K562 (cell line): ENCODE data around the gene LYPD6B.

ENCODE experiments used
- POLR2A ChIP-seq: fragments of 450-650 bp; conservative IDR thresholded peaks from 2 replicates; pipeline ENCODE4 v1.6.1; 2016
- SMAD3 ChIP-seq: fragments of 450-650 bp; formaldehyde crosslinking; conservative IDR thresholded peaks from 2 replicates; pipeline ENCODE4 v1.4.0; 2020; ENCODE audit warnings: mild to moderate bottlenecking
- ZBTB17 ChIP-seq: fragments of 450-650 bp; formaldehyde crosslinking; IDR thresholded peaks from 2 replicates; pipeline ENCODE4 v1.4.0; 2020; ENCODE audit warnings: mild to moderate bottlenecking
- ZBTB7A ChIP-seq: IDR thresholded peaks from 2 replicates; pipeline ENCODE4 v1.6.1; 2011; ENCODE audit warnings: low read depth, mild to moderate bottlenecking, low read length, moderate library complexity, borderline replicate concordance; ENCODE audit not compliant: control insufficient read depth
- ZC3H11A ChIP-seq: IDR thresholded peaks from 2 replicates; pipeline ENCODE4 v1.6.1; 2012; ENCODE audit warnings: low read depth, low read length, improper control_type of control experiment
- ZNF282 ChIP-seq: sonication (generic); formaldehyde crosslinking; IDR thresholded peaks from 2 replicates; pipeline ENCODE4 v1.8.1; 2023; ENCODE audit warnings: missing genetic modification reagents
- TF ChIP-seq, protein P1 (sequence below), 3 experiments: IDR thresholded peaks in 2 of 3; conservative IDR thresholded peaks in 1 of 3; 2 replicates each; pipeline ENCODE4 v1.5.1; 2011 to 2012; ENCODE audit warnings: low read length in 3 of 3, mild to moderate bottlenecking in 3 of 3, control low read depth in 2 of 3, improper control_type of control experiment in 1 of 3, inconsistent platforms in 1 of 3, low read depth in 1 of 3, mixed read lengths in 1 of 3, moderate library complexity in 1 of 3; ENCODE audit not compliant: insufficient read depth in 2 of 3
- TF ChIP-seq, protein P2 (sequence below): sonication (generic); formaldehyde crosslinking; IDR thresholded peaks from 2 replicates; pipeline ENCODE4 v1.8.1; 2022; ENCODE audit warnings: missing genetic modification reagents
- TF ChIP-seq, protein P3 (sequence below): IDR thresholded peaks from 3 replicates; pipeline ENCODE4 v1.6.1; 2011; ENCODE audit warnings: borderline replicate concordance, mild to moderate bottlenecking; ENCODE audit not compliant: insufficient read length, insufficient read depth

DNA sequence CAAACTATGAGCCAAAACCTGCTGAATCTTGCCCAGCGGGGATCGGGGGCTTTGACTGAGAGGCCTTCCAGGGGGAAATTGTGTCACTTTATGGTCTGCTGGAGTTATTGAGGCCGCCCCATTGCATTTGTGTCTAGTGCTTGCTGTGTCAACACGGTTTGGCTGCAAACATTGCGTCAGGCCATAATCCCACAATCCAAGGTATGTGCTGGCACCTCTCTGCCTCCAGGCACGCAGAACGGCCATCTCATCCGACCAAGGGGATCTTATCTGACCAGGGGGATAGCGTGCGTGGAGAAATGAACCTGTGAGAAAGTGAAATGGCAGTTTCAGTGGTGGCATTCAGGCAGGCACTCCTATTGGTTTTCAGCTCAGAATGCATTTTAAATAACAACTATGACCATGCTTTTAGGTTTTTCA, 18.1 kb upstream of the LYPD6B start:
- TF ChIP-seq, protein P1, sequence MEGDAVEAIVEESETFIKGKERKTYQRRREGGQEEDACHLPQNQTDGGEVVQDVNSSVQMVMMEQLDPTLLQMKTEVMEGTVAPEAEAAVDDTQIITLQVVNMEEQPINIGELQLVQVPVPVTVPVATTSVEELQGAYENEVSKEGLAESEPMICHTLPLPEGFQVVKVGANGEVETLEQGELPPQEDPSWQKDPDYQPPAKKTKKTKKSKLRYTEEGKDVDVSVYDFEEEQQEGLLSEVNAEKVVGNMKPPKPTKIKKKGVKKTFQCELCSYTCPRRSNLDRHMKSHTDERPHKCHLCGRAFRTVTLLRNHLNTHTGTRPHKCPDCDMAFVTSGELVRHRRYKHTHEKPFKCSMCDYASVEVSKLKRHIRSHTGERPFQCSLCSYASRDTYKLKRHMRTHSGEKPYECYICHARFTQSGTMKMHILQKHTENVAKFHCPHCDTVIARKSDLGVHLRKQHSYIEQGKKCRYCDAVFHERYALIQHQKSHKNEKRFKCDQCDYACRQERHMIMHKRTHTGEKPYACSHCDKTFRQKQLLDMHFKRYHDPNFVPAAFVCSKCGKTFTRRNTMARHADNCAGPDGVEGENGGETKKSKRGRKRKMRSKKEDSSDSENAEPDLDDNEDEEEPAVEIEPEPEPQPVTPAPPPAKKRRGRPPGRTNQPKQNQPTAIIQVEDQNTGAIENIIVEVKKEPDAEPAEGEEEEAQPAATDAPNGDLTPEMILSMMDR (IDR thresholded peaks at IDR 0.05 in 2 of 3, conservative IDR thresholded peaks at IDR 0.05 in 1 of 3; ENCODE audit: insufficient read depth in 2 of 3, low read depth in 1 of 3, low read length in 3 of 3): no peak
- no peak for TF ChIP-seq POLR2A
- TF ChIP-seq, protein P2, sequence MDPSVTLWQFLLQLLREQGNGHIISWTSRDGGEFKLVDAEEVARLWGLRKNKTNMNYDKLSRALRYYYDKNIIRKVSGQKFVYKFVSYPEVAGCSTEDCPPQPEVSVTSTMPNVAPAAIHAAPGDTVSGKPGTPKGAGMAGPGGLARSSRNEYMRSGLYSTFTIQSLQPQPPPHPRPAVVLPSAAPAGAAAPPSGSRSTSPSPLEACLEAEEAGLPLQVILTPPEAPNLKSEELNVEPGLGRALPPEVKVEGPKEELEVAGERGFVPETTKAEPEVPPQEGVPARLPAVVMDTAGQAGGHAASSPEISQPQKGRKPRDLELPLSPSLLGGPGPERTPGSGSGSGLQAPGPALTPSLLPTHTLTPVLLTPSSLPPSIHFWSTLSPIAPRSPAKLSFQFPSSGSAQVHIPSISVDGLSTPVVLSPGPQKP (CRISPR knock-in tag): no peak
- no peak for TF ChIP-seq SMAD3 (CRISPR knock-in tag)
- TF ChIP-seq ZBTB17: no peak
- TF ChIP-seq, protein P3, sequence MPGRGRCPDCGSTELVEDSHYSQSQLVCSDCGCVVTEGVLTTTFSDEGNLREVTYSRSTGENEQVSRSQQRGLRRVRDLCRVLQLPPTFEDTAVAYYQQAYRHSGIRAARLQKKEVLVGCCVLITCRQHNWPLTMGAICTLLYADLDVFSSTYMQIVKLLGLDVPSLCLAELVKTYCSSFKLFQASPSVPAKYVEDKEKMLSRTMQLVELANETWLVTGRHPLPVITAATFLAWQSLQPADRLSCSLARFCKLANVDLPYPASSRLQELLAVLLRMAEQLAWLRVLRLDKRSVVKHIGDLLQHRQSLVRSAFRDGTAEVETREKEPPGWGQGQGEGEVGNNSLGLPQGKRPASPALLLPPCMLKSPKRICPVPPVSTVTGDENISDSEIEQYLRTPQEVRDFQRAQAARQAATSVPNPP: no peak
- TF ChIP-seq ZNF282 (CRISPR knock-in tag): no peak
- TF ChIP-seq ZBTB7A: no peak
- no peak for TF ChIP-seq ZC3H11A
